DMS114 treated with DMSO at 0.1 percent for 48 hours (cell line): ENCODE data around the gene PADI2.

Experiments
- DNase-seq: peaks from one replicate; lab custom pipeline; 2025; ENCODE audit not compliant: unreplicated experiment; lab: John Stamatoyannopoulos, UW

Gene PADI2

GRCh38 chr1:17119076-17119772 is at the start of gene PADI2:
Gene PADI2 (minus strand): TSS chr1:17119451. CDS start chr1:17119371, 80 bp downstream.
- peak; percentile 27 for DNase-seq

- DNase-seq = no peak
These were observed 49.0 kb upstream of the PADI2 start for GRCh38 chr1:17168091-17168876.

GRCh38 chr1:17167786-17168090 is 48.5 kb upstream of the PADI2 start:
- DNase-seq = no peak

GRCh38 chr1:17167041-17167785 is 48.0 kb upstream of the PADI2 start:
- no peak for DNase-seq

- DNase-seq = no peak
These were observed 46.6 kb upstream of the PADI2 start for GRCh38 chr1:17165823-17166222.

- DNase-seq = no peak
These were observed 44.8 kb upstream of the PADI2 start for GRCh38 chr1:17163789-17164666.

GRCh38 chr1:17163371-17163770 is 44.1 kb upstream of the PADI2 start:
- DNase-seq = no peak

- no peak for DNase-seq
These were observed 43.7 kb upstream of the PADI2 start for GRCh38 chr1:17162941-17163340.

- DNase-seq = no peak
These were observed 42.9 kb upstream of the PADI2 start for GRCh38 chr1:17161926-17162800.

- DNase-seq = no peak
These were observed 42.0 kb upstream of the PADI2 start for GRCh38 chr1:17161137-17161740.

- no peak for DNase-seq
These were observed 39.7 kb upstream of the PADI2 start for GRCh38 chr1:17158961-17159360.

- DNase-seq = no peak
These were observed 36.9 kb upstream of the PADI2 start for GRCh38 chr1:17156108-17156507.

- DNase-seq = no peak
These were observed 36.1 kb upstream of the PADI2 start for GRCh38 chr1:17155257-17155920.

GRCh38 chr1:17149771-17150170 is 30.5 kb upstream of the PADI2 start:
- no peak for DNase-seq

GRCh38 chr1:17148950-17149608 is 29.8 kb upstream of the PADI2 start:
- no peak for DNase-seq

GRCh38 chr1:17145648-17146047 is 26.4 kb upstream of the PADI2 start:
- DNase-seq = no peak

GRCh38 chr1:17143760-17144159 is 24.5 kb upstream of the PADI2 start:
- DNase-seq = no peak

- no peak for DNase-seq
These were observed 22.4 kb upstream of the PADI2 start for GRCh38 chr1:17141441-17142197.
